T-cell (primary cell): ENCODE data around the gene PRPF40B. TPM values are rescaled to one million over a fixed set of nuclear protein-coding genes. Genes with fewer than 3 reads are reported as not detected.

Source experiments
- ATAC-seq, 4 experiments: fragments of 200-7000 bp in 3 of 4; fragments of 150-1000 bp in 1 of 4; cut with Tn5 transposase; replicated peaks in 1 of 4; 1 replicate in 3 of 4; 2 replicates in 1 of 4; pipeline ENCODE4 v1.10.0; 2021; ENCODE audit warnings: moderate library complexity in 3 of 4, mild to moderate bottlenecking in 2 of 4, moderate number of reproducible peaks in 1 of 4
- CTCF ChIA-PET, 2 donors: fragments of 300-600 bp; sonication (Branson Sonifier 250); formaldehyde crosslinking; loops; one replicate each; lab custom pipeline; 2022; ENCODE audit warnings: antibody characterized with exemption in 2 of 2; lab: Charles Lee
- POLR2A ChIA-PET, 2 donors: fragments of 300-600 bp; sonication (Branson Sonifier 250); formaldehyde crosslinking; loops; one replicate each; lab custom pipeline; 2022; ENCODE audit warnings: antibody characterized with exemption in 2 of 2; lab: Charles Lee
- DNase-seq, 35 experiments: peaks; one replicate each; pipeline versions ENCODE4 v3.0.0 to v3.0.0-alpha.2; 2013 to 2023
- H3K27ac ChIP-seq: one replicate; pipeline ENCODE4 v1.5.1; 2013; ENCODE audit warnings: low read length
- H3K27me3 ChIP-seq, 2 experiments: replicated peaks in 1 of 2; 1 replicate in 1 of 2; 2 replicates in 1 of 2; pipeline versions ENCODE4 v1.6.1 to v1.7.0; 2013; ENCODE audit warnings: low read length in 1 of 2, mixed read lengths in 1 of 2; ENCODE audit not compliant: control insufficient read depth in 2 of 2, insufficient read depth in 2 of 2; ENCODE audit errors: extremely low read depth in 1 of 2
- H3K36me3 ChIP-seq, 2 donors: 1 replicate in 1 of 2; 2 replicates in 1 of 2; pipeline versions ENCODE4 v1.6.1 to v1.7.0; 2013; ENCODE audit warnings: low read length in 1 of 2; ENCODE audit not compliant: control insufficient read depth in 2 of 2, insufficient read depth in 1 of 2; ENCODE audit errors: extremely low read depth in 1 of 2
- H3K4me1 ChIP-seq, 2 experiments: 1 replicate in 1 of 2; 2 replicates in 1 of 2; pipeline versions ENCODE4 v1.6.1 to v1.7.0; 2013; ENCODE audit warnings: low read length in 2 of 2, mixed read lengths in 1 of 2; ENCODE audit not compliant: insufficient read depth in 2 of 2, control insufficient read depth in 1 of 2; ENCODE audit errors: extremely low read depth in 1 of 2
- H3K4me3 ChIP-seq, 2 donors: 1 replicate in 1 of 2; 2 replicates in 1 of 2; pipeline versions ENCODE4 v1.5.1 to v1.7.0; 2013; ENCODE audit warnings: mild to moderate bottlenecking in 2 of 2, low read length in 1 of 2, moderate library complexity in 1 of 2; ENCODE audit not compliant: control insufficient read depth in 1 of 2; ENCODE audit errors: extremely low read depth in 1 of 2
- H3K9me3 ChIP-seq: 2 replicates; pipeline ENCODE4 v1.7.0; 2013
- H3K27ac Mint-ChIP-seq, 2 donors: one replicate each; pipeline ENCODE4 v1.8.0; 2020 to 2021; ENCODE audit warnings: mild to moderate bottlenecking in 2 of 2, mixed read lengths in 2 of 2
- H3K27me3 Mint-ChIP-seq, 2 donors: one replicate each; pipeline ENCODE4 v1.8.0; 2021 to 2022; ENCODE audit warnings: mixed read lengths in 2 of 2
- H3K36me3 Mint-ChIP-seq: one replicate; pipeline ENCODE4 v1.8.0; 2021; ENCODE audit warnings: mixed read lengths
- H3K4me1 Mint-ChIP-seq, 3 donors: one replicate each; pipeline ENCODE4 v1.8.0; 2020 to 2022; ENCODE audit warnings: mixed read lengths in 3 of 3, mild to moderate bottlenecking in 1 of 3
- H3K4me3 Mint-ChIP-seq, 3 donors: one replicate each; pipeline ENCODE4 v1.8.0; 2020 to 2022; ENCODE audit warnings: mild to moderate bottlenecking in 3 of 3, mixed read lengths in 3 of 3, moderate library complexity in 3 of 3
- H3K9me3 Mint-ChIP-seq, 3 donors: one replicate each; pipeline ENCODE4 v1.8.0; 2020 to 2022; ENCODE audit warnings: mixed read lengths in 3 of 3
- WGBS: methylation state at CpG from one replicate; pipeline ENCODE4 v1.1.5; 2013; ENCODE audit warnings: missing lambda C conversion rate; ENCODE audit not compliant: insufficient coverage; 5-methylcytosine and 5-hydroxymethylcytosine counted together
- total RNA-seq, 35 experiments: library from RNA in 6 of 35; stranded (reverse) in 6 of 35; fragments of 120-200 nt in 1 of 35; gene quantifications; one replicate each; pipeline versions ENCODE4 v1.2.1 to v1.2.4 and lab custom pipeline; 2013 to 2026

The PRPF40B gene
- total RNA-seq, 5 donors from 2014 or later (not counting 1 experiment from before 2014, with no cell fraction given) = 7.4 to 18.0 (median 16.5) TPM

GRCh38 chr12:49673446-49674317 is 50.3 kb downstream of the PRPF40B start:
- Mint-ChIP-seq H3K27me3 (no peaks in the 10 kb centered on the region), H3K36me3 (no peaks in the 10 kb centered on the region), H3K4me3 (peak overlapping the region; percentile 25 to 65 (median 49)), H3K9me3 (no peaks in the 10 kb centered on the region), H3K27ac (peak overlapping the region; percentile 97 to 98), H3K4me1 (peaks cover 85 to 88% (median 87%) of the 10 kb centered on the region in 3 donors)
- H3K4me1 ChIP-seq = peaks cover 64 to 69% of the 10 kb centered on the region in 2 experiments
- H3K9me3 ChIP-seq = no peaks in the 10 kb centered on the region
- CTCF ChIA-PET = interaction anchor here (0.5 to 1.4 kb wide), 6 partner anchors 11 to 578 kb away, joined by 3 to 12 read pairs (median 4); no protein-coding TSS in a partner anchor
- POLR2A ChIA-PET = interaction anchor here (0.5 to 1.4 kb wide), 3 partner anchors 10 to 79 kb away, joined by 3 to 4 read pairs (median 4); no protein-coding TSS in a partner anchor
- H3K27ac ChIP-seq = peak overlapping the region; percentile 91
- peak in 2 of 4 experiments; percentile 29 to 33 for ATAC-seq
- peak in 5 of 35 experiments; percentile 10 to 36 (median 27) for DNase-seq
- no peaks in the 10 kb centered on the region for H3K27me3 ChIP-seq
- 85% methylated on average over 8 of the region's 13 CpGs for WGBS
- H3K4me3 ChIP-seq = peak overlapping the region in 1 of 2 donors; percentile 5
- no peaks in the 10 kb centered on the region for H3K36me3 ChIP-seq

- Histone ChIP-seq H3K36me3 (no peaks in the 10 kb centered on the region), H3K27me3 (no peaks in the 10 kb centered on the region), H3K27ac (peak overlapping the region; percentile 91), H3K4me1 (peaks cover 61 to 63% of the 10 kb centered on the region in 2 experiments), H3K4me3 (no peak overlapping the region), H3K9me3 (no peaks in the 10 kb centered on the region)
- DNase-seq (no peak), ATAC-seq (no peak)
- Mint-ChIP-seq H3K9me3 (no peaks in the 10 kb centered on the region), H3K4me1 (peaks cover 77 to 87% (median 84%) of the 10 kb centered on the region in 3 donors), H3K27me3 (no peaks in the 10 kb centered on the region), H3K36me3 (no peaks in the 10 kb centered on the region), H3K4me3 (peak overlapping the region in 2 of 3 donors; percentile 49 to 65), H3K27ac (peak overlapping the region; percentile 97 to 98)
- ChIA-PET POLR2A (interaction anchor here (0.5 to 1.4 kb wide), 2 partner anchors 11 to 20 kb away, joined by 3 to 4 read pairs; no protein-coding TSS in a partner anchor), CTCF (interaction anchor here (0.5 to 1.4 kb wide), 7 partner anchors 11 to 578 kb away, joined by 3 to 12 read pairs (median 4); no protein-coding TSS in a partner anchor)
- WGBS = 83% methylated on average over 3 of the region's 4 CpGs
These were observed 51.1 kb downstream of the PRPF40B start for GRCh38 chr12:49674318-49674981.

- WGBS = 81% methylated on average over 7 of the region's 7 CpGs
- no peaks in the 10 kb centered on the region for H3K36me3 Mint-ChIP-seq
- H3K4me1 ChIP-seq = peaks cover 54 to 56% of the 10 kb centered on the region in 2 experiments
- H3K27me3 ChIP-seq = no peaks in the 10 kb centered on the region
- no peaks in the 10 kb centered on the region for H3K27me3 Mint-ChIP-seq
- peak overlapping the region; percentile 97 to 98 for H3K27ac Mint-ChIP-seq
- H3K9me3 Mint-ChIP-seq = no peaks in the 10 kb centered on the region
- no peaks in the 10 kb centered on the region for H3K9me3 ChIP-seq
- no peaks in the 10 kb centered on the region for H3K36me3 ChIP-seq
- H3K4me3 ChIP-seq = no peak overlapping the region
- peak overlapping the region; percentile 37 for H3K27ac ChIP-seq
- DNase-seq (no peak), ATAC-seq (no peak)
- ChIA-PET CTCF (interaction anchor here (0.6 to 1.4 kb wide), 5 partner anchors 16 to 160 kb away, joined by 3 to 7 read pairs (median 5); no protein-coding TSS in a partner anchor), POLR2A (interaction anchor here in 1 of 2 donors (0.9 kb wide), 1 partner anchor 12 kb away, joined by 4 read pairs; no protein-coding TSS in a partner anchor)
- H3K4me3 Mint-ChIP-seq = peak overlapping the region in 1 of 3 donors; percentile 4
- peaks cover 70 to 80% (median 77%) of the 10 kb centered on the region in 3 donors for H3K4me1 Mint-ChIP-seq
These were observed 51.8 kb downstream of the PRPF40B start for GRCh38 chr12:49675137-49675536.

GRCh38 chr12:49678711-49679110 is 55.4 kb downstream of the PRPF40B start:
- Mint-ChIP-seq H3K9me3 (no peaks in the 10 kb centered on the region), H3K27me3 (no peaks in the 10 kb centered on the region), H3K4me3 (no peak overlapping the region), H3K27ac (no peak overlapping the region), H3K4me1 (peaks cover 58 to 64% (median 58%) of the 10 kb centered on the region in 3 donors), H3K36me3 (no peaks in the 10 kb centered on the region)
- Histone ChIP-seq H3K4me3 (no peak overlapping the region), H3K9me3 (no peaks in the 10 kb centered on the region), H3K27me3 (no peaks in the 10 kb centered on the region), H3K36me3 (no peaks in the 10 kb centered on the region), H3K27ac (no peak overlapping the region), H3K4me1 (peaks cover 23 to 26% of the 10 kb centered on the region in 2 experiments)
- ATAC-seq (no peak), DNase-seq (no peak)
- ChIA-PET CTCF (interaction anchor here (0.5 to 0.9 kb wide), 4 partner anchors 13 to 63 kb away, joined by 3 read pairs; partner anchors contain the start of gene TMBIM6 (in 1 of the 2)), POLR2A (no interaction called here)
- WGBS = no CpG with 5 or more reads among the region's 3 CpGs

GRCh38 chr12:49680075-49680474 is 56.7 kb downstream of the PRPF40B start:
- Mint-ChIP-seq H3K4me3 (no peak overlapping the region), H3K27ac (no peak overlapping the region), H3K27me3 (no peaks in the 10 kb centered on the region), H3K4me1 (peaks cover 58 to 63% (median 58%) of the 10 kb centered on the region in 3 donors), H3K9me3 (no peaks in the 10 kb centered on the region), H3K36me3 (no peaks in the 10 kb centered on the region)
- no peak for ATAC-seq
- CTCF ChIA-PET = interaction anchor here in 1 of 2 donors (0.7 to 1.2 kb wide), 4 partner anchors 9 to 65 kb away, joined by 3 to 4 read pairs (median 4); no protein-coding TSS in a partner anchor
- H3K36me3 ChIP-seq = no peaks in the 10 kb centered on the region
- peaks cover 22 to 25% of the 10 kb centered on the region in 2 experiments for H3K4me1 ChIP-seq
- no peaks in the 10 kb centered on the region for H3K27me3 ChIP-seq
- no peak for DNase-seq
- no peak overlapping the region for H3K4me3 ChIP-seq
- no peaks in the 10 kb centered on the region for H3K9me3 ChIP-seq
- 100% methylated on average over 1 of the region's 1 CpG for WGBS
- no peak overlapping the region for H3K27ac ChIP-seq
- POLR2A ChIA-PET = interaction anchor here (0.5 to 0.9 kb wide), 2 partner anchors 15 to 380 kb away, joined by 3 read pairs; no protein-coding TSS in a partner anchor
